Left lobe of liver (tissue), 2 donors: Measurements from ENCODE around the gene HSF2BP. TPM values are rescaled to one million over a fixed set of nuclear protein-coding genes. Genes with fewer than 3 reads are reported as not detected.
A peak's percentile ranks its signal among the peaks of the same experiment; 100 is the strongest.
"Not testable (repeated sequence)": the region's sequence is repeated elsewhere in the genome, so short reads cannot be mapped to it uniquely, and the experiment has no call there.

Source experiments
- ATAC-seq: fragments of 200-7000 bp; cut with Tn5 transposase; one replicate; pipeline ENCODE4 v1.9.1; 2020; ENCODE audit warnings: mild to moderate bottlenecking, moderate library complexity
- DNase-seq: peaks from one replicate; pipeline ENCODE4 v3.0.0-alpha.2; 2020; ENCODE audit warnings: low spot score
- total RNA-seq: library from RNA; stranded (reverse); gene quantifications from one replicate; pipeline ENCODE4 v1.2.1, GENCODE V29; 2021
- donor health status: DM: no; HTN: no; CAD: no; lungs with moderate emphysema.
- donor health status: DM: no; HTN: yes; CAD: no.

Gene HSF2BP
- total RNA-seq, 1 donor from 2014 or later: 0.20 TPM

DNA sequence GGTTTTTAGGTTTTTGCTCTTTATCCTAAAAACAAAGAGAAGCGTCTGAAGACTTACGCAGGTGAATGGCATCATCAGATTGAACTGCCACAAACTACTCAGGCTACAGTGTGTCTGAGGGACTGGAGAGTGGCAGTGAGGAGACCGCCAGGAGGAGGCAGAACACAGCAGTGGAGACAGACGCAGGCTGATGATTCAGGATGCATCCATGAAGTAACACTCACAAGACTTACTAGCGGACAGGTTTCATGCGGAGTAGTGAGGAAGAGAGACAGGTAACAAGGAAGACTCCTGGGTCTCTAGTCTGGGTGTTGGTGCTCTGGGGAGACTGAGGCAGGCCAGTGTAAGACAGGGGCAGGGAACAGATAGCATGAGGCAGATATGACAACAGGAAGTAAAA lies 5.7 kb downstream of the HSF2BP start:
- DNase-seq: no peak
- ATAC-seq: no peak

DNA sequence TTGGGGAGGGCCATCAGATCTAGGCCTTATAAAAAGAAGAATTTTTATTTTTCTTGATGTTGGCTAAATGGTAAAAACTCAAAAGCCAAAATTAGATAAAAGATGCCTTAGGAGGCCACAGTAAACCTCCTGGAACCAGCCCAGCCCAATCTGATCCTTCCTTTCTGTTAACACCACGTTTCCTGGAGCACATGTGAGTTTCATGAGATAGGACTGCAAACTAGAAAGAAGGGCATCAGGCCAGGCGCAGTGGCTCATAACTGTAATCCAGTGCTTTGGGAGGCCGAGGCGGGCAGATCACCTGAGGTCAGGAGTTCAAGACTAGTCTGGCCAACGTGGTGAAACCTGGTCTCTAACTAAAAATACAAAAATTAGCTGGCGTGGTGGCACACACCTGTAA lies 6.7 kb downstream of the HSF2BP start:
- ATAC-seq (no peak), DNase-seq (no peak)

DNA sequence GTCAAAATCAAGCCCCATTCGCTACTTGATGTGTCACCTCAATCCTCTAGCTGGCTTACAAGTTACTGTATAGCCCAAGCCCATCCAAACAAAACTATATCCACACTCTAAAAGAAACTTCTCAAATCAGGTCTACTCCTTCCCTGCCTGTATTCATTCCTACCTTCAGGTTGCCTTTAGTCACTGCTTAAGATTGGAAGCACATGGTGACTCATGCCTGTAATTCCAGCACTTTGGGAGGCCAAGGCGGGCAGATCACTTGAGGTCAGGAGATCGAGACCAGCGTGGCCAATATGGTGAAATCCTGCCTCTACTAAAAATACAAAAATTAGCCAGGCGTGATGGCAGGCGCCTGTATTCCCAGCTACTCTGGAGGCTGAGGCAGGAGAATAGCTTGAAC lies 7.4 kb downstream of the HSF2BP start:
- not testable (repeated sequence) for DNase-seq, ATAC-seq

DNA sequence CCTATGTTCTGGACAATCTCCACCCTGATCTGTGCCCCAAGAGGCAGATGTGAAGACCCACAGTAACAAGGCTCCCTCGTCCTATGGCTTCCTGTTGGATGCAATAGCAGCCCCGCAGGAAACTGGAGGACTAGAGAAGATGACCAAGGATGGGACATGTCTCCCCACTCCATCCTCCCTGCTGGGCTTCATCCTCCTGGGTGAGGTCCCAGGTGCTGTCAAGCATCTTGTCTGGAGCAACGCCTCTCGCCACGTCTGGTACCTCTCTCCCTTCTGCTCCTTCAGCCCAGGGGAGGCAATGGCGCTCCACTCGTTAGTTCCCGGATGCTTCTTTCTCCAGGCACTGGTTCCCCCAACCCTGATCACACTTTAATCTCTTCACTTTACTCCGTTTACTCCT lies 11.1 kb downstream of the HSF2BP start:
- DNase-seq (no peak), ATAC-seq (no peak)

DNA sequence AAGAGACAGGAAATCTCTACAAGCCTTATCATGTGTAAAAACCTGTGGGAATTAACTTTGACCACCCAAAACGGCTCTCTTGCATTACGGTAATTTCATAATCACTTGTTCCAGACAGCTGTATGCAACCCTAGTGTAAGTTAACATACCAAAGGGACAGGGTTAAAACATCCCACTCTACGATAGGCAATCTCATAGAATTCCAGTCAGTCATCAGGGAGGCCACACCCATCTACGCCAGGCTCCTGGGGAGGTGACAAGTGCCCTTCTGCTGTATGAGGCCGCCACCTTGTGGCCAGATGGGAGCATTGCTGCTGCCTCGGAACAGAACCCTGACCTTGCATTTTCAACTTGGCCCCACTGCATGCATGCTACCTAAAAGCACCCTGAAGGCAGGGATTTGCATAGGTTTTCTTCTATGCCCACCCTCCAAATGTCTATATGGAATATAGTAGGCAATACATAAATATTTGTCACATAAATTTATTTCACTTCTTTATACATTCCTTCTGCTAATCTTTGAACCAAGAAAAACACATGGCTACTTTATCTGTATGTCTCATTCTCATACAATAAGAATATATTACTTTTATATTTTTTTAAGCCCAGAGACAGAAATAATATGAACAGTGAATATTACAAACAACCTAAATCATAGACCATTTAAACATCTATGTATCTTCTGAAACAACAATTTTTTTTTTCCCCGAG lies 12.6 kb downstream of the HSF2BP start:
- peak; percentile 89 for DNase-seq
- peak; percentile 100 for ATAC-seq

DNA sequence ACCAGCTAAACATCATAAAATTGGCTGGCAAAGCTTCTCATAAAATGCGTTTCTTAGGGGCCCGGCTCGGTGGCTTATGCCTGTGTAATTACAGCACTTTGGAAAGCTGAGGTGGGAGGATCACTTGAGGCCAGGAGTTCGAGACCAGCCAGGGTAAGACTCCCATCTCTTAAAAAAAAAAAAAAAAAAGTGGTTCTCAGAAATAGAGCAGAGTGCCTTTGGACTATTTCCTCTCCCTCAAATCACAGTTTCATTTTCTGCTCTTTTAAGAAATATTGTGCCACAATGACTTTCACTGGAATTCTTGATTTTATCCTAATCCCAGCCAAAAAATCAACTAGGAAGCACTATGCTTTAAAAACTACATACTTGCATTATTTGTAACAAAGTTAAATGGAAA lies 13.3 kb downstream of the HSF2BP start:
- no peak for ATAC-seq
- DNase-seq: no peak

DNA sequence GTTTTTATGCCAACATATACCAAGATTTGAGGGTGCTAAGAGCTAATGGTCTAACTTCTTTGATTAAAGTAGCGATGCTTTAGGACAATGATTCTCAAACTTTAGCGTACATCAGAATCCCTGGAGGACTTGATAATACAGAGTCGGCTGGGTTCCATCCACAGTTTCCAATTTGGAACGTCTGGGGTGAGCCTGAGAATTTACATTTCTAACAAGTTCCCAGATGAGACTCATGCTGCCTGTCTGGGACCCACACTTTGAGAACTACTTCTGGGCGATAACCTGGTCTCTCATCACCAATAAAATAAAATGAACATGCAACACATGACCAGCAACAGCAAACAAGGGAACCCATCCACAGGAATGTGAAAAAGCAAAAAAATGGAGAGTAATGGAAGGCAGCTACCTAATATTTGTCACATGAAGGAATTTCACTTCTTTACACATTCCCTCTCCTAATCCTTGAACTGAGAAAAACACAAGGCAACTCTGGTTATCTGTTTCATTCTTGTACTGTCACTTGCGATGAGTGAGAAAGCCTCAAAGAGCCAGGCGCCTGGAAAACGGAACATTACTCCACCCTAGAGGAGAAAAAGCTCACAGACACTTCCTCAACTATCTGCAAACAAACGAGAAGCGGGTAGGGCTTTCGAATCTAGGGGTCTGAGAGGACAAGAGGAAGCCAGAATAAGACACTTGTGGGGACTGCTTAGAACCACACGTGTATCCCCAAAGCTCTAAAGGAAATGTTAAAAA lies 14.0 kb downstream of the HSF2BP start:
- ATAC-seq (peak; percentile 60), DNase-seq (no peak)

DNA sequence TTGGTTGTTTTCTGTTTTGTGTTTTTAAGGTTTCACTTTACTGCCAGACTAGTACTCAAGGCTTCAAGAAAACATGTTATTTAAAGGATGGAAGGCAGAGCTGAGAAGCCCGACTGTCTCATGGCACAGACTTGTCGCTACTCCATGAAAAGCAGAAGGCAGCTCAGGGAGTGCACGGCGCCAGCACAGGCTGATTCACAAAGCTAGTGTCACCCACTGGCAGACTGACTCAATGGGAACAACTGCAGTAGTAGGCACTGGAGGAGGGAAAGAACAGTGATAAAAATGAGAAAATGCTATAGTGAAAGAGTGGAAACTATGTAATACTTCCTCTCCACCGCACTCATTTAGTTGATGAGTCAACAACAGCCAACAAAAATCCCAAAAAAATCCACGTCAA lies 14.7 kb downstream of the HSF2BP start:
- no peak for DNase-seq
- ATAC-seq: no peak

DNA sequence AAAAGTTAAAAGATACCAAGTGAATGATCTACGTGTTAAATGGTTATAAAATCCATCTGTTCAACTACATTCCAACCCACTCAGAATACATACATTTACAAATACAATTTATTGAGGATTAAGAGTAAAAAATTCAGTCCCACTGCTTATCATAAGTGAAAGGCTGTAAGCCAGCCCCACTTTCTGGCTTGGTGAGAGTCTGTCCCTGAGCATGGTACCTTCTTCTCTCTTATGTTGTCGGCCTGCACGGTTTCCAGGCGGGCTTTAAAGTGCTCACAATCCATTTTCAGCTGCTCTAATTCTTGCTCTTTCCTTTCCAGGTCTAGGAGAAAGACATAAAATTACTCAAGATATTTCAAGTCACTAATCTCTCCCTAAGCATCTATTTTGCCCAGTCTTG lies 15.2 kb downstream of the HSF2BP start:
- DNase-seq: no peak
- no peak for ATAC-seq

DNA sequence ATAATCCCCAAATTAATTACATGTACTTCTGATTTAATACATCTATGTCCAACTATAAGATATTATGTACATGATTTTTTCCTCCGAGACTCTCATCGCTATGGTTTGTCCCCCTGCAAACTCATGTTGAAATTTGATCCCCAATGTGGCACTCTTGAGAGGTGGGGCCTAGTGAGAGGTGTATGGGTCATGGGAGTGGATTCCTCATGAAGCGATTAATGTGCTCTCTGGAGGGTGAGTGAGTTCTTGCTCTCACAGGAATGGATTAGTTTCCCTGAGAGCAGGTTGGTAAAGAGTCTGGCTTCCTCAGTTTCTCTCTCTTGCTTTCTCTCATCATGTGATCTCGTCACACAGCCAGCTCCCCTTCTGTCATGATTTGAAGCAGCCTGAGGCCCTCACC lies 16.1 kb downstream of the HSF2BP start:
- DNase-seq (no peak), ATAC-seq (no peak)

DNA sequence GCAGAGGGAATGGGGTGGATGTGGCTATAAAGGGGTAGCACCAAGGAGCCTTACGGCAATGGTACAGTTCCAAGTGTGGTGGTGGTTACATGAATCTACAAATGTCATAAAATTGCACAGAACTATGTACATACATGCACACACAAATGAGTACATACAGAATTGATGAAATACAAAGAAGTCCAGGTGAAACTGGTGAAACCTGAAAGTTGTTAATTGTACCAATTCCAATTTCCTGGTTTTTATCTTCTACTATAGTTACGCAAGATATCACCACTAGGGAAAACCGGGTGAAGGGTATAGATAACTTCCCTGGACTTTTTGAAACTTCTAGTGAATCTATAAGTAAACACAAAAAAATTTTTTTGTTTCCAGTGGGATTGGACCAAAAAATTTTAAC lies 18.9 kb downstream of the HSF2BP start:
- DNase-seq (no peak), ATAC-seq (no peak)

DNA sequence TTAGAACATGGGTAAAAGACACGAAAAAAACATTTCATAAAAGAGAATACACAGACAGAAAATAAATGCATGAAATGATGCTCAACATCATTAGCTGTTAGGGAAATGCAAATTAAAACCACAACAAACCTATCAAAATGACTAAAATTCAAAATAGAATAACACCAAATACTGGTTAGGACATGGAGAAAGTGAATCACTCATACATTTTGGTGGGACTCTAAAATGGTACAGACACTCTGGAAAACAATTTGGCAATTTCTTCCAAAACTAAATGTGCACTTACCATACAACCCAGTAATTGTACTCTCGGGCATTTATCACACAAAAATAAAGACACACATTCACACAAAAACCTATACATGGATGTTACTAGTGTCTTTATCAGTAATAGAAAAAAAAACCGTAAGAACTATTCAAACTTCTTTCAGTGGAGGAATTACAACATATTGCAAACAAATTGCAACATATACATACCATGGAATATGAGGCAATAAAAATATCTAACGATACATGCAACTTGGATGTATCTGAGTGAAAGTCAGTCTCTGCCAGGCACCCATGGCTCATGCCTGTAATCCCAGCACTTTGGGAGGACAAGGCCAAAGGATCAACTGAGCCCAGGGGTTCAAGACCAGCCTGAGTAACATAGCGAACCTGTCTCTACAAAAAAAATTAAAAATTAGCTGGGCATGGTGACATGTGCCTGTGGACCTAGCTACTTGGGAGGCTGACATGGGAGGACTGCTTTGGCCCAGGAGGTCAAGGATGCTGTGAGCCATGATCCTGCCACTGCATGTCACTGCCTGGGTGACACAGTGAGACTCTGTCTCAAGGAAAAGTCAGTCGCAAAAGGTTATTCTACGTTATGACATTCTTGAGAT lies 19.6 kb downstream of the HSF2BP start:
- no peak for ATAC-seq

DNA sequence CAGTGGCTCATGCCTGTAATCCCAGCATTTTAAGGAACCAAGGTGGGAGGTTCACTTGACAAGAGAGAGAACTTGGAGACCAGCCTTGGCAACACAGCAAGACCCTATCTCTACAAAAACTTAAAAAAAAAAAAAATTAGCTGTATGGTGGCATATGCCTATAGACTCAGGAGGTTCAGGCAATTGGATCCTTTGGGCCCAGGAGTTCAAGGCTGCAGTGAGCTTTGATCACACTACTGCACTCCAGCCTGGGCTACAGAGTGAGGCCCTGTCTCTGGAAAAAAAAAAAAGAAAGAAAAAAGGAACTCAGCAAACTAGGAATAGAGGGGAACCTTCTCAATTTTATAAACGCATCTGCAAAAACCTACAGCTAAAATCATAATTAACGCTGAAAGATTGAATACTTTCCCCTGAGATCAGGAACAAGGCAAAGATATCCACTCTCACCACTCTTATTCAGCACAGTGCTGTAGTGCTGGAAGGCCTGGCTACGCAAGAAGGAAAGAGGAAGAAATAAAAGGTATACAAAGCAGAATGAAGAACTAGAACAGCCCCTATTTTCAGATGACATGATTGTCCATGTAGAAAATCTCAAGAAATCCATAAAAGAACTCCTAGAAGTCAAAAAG lies 21.6 kb downstream of the HSF2BP start:
- no peak for ATAC-seq
- no peak for DNase-seq

More for the DNA sequence above, 19.6 kb downstream of the HSF2BP start:
- no peak for DNase-seq

DNA sequence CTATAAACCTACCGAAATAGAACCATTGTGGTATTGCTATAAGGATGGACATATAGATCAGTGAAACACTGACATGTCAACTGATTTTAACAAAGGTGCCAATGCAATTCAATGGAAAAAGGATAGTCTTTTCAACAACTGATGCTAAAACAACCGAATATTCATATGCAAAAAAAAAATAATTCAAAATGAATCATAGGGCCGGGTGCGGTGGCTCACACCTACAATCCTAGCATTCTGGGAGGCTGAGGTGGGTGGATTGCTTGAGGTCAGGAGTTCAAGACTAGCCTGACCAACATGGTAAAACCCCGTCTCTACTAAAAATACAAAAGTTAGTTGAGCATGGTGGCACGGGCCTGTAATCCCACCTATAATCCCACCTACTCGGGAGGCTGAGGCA lies 23.9 kb downstream of the HSF2BP start:
- ATAC-seq: no peak
- DNase-seq: no peak

DNA sequence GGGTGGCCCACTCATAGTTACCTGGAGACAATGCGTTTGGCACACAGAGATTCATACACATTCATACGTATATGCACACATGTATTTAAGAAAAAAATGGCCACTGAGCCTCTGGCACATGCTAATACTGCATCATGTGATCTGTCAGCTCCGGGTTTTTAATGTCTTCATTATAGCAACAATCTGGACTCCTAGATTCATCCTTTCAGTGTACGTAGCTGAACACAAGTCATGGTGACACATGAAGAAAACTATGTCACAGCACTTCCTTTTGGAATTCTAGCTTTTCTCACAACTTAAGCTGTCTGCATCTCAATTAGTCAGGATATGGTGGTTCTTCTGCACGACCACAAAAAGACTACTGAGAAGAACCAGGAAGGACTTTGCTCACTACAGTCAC lies 24.7 kb downstream of the HSF2BP start:
- ATAC-seq (no peak), DNase-seq (no peak)

DNA sequence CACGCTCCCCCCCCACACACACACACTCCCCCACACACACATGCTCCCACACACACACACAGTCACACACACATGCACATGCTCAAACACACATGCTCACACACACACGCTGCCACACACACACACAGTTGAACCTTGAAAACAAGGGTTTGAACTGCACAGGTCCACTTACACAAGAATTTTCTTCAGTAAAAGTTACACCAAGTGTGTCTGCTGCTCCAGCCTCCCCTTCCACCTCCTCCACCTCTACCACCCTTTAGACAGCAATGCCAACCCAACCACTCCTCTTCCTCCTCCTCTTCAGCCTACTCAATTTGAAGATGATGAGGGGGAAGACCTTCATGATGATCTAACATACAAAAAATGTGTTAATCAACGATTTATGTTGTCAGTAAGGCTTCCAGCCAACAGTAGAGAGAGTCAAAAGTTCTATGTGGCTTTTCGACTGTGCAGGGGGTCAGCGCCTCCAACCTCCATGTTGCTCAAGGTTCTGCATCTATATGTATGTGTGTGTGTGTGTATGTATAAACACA lies 26.8 kb downstream of the HSF2BP start:
- ATAC-seq (no peak), DNase-seq (no peak)

DNA sequence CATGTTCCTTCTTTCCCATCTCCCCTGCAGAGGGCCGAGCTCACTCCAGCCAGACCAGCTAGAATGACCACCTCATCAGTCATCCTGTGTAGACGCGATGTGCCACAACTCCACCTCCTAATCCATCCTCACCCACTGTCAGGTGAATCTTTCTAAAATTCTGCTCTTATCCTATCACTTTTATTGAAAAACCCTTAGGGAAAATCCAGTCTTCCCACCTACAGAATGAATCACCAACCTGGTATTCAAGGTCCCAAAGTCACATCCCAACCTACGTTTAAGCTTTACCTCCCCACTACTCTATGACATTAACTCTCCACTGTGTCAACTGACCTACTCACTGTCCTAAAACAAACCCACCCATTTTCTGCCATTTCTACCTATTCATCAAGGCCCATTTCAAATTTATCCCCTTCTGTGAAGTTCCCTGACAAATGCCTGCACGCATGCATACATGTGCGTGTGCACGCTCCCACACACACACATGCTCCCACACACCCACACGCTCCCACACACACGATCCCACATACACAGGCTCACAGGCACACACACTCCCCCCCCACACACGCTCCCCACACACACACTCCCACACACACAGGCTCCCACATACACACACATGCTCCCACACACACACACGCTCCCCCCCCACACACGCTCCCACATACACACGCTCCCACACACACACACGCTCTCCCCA lies 27.7 kb downstream of the HSF2BP start:
- no peak for ATAC-seq
- DNase-seq: no peak

DNA sequence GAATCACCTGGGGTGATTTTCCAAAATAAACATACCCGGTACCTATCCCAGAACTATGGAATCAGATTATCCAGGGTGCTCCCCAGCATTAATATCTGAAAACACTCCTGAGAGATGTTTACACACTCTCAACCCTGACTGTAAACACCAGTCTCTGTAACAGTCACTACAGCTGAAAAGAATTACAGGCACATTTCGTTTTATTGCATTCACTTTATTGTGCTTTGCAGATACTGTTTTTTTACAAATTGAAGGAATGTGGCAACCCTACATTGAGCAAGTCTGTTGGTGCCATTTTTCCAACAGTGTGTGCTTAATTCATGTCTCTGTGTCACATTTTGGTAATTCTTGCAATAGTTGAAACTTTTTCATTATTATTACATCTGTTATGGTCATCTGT lies 31.8 kb downstream of the HSF2BP start:
- no peak for ATAC-seq

DNA sequence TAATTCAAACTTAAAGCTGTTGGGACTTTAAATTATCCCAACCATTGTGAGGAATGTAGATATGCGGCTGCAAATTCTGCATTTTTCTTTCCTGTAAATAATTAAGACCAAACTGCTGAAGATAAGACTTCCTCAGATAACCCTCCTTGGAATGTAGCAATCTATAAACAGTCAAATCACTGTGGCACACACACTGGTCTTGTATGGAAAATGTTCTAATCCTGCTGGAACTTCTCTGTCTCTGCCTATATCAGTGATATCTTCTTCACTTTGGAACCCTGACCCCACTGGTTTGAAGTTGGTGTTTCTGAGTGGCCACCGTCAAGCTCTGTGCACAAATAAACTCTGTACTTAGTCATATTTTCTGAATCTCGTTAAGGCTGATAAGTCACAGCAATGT lies 32.9 kb downstream of the HSF2BP start:
- DNase-seq (no peak), ATAC-seq (peak; percentile 26)

More for the DNA sequence above, 31.8 kb downstream of the HSF2BP start:
- no peak for DNase-seq

DNA sequence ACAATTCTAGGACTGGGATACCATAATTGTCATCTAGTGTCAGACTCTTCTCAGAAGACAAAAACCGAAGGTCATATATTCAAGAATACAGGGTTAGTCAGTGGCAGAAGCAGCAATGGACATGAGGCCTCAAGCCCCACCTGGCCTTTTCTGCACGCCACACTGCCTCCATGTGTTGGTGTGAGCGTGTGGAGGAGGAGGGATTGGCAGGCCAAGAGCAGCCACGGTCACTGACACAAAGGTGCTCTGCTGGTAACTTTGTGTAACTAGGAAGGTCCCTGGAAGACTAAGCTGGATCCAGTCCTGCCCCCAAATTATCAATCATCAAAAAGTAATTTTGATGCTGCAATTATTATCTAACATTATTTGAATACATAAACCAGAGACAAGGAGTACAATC lies 34.9 kb downstream of the HSF2BP start:
- ATAC-seq: no peak

More for the DNA sequence above, 34.9 kb downstream of the HSF2BP start:
- no peak for DNase-seq
